ELR (cell line): ENCODE results near the gene CADPS.

Experiments
- DNase-seq: peaks from one replicate; pipeline ENCODE4 v3.0.0-alpha.2; 2015; ENCODE audit warnings: low read depth

The CADPS gene

GRCh38 chr3:62556121-62556815, 318.9 kb downstream of the CADPS start:
- DNase-seq, result no peak

GRCh38 chr3:62554264-62554799, 320.9 kb downstream of the CADPS start:
- peak; percentile 44 for DNase-seq

- peak; percentile 4 for DNase-seq
These were observed 321.4 kb downstream of the CADPS start for GRCh38 chr3:62553811-62554210.

DNA sequence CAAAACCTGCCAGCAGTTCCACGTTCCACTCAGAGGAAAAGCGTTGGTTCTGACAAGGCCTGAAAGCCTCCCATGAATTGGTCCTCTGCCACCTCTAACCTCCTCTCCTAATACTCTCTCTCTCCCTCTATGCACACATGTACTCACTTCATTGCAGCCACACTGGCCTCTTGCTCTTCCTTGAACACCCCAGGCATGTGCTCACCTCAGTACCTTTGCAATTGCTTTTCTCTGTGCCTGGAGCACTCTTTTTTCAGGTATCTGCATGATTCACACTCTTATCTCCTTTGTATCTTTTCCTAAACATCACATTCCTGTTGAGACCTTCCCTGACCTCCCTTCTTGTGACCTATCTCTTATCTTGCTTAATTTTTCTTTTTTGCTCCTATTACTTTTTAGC, 323.7 kb downstream of the CADPS start:
- no peak for DNase-seq

- DNase-seq, result peak; percentile 16
These were observed 324.8 kb downstream of the CADPS start for GRCh38 chr3:62550439-62550838.

DNA sequence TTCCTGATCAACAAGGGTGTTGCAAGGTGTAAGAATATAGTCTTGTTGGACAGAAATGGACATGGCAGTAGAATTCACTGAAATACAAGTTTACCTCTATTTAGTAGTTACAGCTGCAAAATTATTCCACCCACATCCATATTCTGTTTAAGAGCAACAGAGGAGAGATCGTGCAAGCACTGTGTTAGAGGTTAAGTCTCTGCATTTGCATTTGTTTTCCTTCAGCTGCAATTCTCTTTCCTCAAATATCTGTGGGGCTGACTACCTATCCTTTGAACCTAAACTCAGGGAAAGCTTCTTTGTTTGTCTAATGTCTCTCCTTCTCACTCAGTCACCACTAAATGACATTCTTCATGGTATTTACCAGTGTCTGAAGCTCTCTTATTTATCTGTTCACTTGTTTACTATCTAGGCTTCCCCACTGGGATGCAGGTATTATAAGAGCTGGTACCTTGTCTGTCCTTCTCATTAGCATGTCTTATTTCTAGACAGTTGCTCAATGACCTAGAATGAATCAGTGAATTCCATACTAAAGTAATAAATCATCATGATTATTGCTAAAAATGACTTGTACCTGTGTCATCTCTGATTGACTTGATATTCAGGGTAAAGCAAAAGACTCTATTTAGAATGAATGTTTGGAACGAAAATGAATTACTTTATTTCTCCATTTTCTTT, 326.5 kb downstream of the CADPS start:
- peak; percentile 17 for DNase-seq

- peak; percentile 23 for DNase-seq
These were observed 328.9 kb downstream of the CADPS start for GRCh38 chr3:62546266-62546665.

DNA sequence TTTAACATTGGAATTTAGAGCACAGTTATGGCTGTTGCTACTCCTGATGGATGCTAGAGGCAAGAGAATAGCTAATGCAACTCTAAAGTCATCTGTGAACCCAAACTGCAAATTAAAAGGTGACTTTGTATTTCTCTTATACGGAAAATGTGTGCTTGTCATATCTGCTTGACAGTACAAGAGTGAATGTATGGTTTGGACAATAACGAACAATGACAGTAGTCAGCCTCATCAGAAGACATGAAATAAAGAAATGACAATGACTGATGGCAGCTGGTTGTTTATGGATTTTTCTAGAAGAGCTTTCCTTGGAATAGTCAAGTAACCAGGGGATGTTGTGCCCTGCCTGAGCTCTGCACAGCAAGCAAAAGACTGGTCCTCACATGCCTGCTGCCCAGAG, 333.0 kb downstream of the CADPS start:
- no peak for DNase-seq

DNA sequence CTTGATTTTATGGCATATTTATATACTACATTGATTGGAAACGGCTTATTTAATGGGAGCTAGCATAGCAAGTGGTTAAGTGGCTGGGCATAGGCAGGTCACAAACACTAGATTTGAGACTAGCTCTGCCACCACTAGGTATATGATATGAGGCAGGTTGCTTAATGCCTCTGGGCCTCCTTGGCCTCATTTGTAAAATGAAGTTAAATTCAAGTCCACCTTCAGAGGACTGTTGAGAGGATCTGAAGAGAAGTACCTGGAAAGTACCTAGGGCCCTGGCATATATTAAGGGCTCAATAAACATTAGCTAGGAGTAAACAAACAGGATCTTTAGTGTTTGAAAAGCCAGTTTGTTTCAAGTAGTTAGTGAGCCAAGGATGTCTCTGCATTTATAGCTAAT, 335.5 kb downstream of the CADPS start:
- DNase-seq, result no peak

- DNase-seq, result no peak
These were observed 336.4 kb downstream of the CADPS start for GRCh38 chr3:62538691-62539356.

DNA sequence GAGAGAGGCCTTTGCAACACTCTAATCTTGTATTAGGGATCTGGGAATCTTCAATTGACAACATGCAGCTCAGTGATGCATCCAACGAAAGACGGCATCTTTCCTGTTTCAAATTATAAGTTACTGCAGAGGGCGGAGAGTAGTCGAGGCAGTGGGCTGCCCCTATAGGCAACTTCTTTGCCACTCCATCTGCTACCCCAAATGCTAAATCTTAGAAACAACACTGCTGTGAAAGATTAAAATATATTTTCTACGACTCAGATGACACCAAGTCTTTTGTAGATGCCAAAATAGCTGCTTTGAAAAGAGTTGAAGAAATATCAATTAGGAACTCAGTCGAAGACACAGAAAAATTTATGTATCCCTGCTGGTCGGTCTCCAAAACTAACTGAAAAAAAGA, 340.9 kb downstream of the CADPS start:
- DNase-seq, result no peak

DNA sequence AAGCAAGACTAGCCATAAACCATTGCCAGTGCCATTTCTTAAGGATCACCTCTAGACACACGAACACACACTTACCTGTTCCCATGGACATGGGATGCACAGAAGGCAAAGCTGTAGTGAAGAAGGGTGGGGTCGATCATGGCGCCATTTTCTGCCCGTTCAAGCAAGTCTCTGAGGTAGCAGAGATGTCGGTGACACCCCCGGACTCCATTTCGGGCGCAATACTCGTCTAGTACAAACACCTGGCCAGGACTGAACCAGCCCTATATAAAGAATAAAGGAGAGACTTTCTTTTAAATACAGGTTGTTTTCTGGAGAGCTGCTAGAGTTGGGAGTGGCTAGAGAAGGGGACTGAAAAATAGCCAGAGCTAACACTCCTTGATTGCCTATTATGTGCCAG, 342.4 kb downstream of the CADPS start:
- no peak for DNase-seq

- DNase-seq, result no peak
These were observed 343.2 kb downstream of the CADPS start for GRCh38 chr3:62531981-62532380.

GRCh38 chr3:62531493-62531892, 343.7 kb downstream of the CADPS start:
- DNase-seq, result no peak

- peak; percentile 45 for DNase-seq
These were observed 346.0 kb downstream of the CADPS start for GRCh38 chr3:62529230-62529629.

DNA sequence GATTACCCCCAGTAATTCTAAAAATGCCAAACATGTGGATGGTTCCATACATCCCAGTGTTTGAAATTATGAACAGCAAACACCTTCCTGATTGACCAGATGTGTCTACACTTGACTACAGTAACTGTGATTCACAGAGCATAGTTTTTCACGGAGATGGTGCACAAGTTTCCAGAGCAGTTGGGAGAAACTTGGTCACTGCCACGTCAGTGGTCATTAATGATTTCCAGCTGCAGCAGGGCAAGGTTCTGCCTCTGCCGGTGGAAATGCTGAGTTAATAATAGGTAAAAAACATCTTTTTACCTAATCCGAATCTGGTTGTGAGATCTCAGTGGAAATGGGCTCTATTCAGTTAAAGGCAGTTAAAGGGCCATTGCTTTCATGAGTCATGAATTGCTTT, 347.7 kb downstream of the CADPS start:
- DNase-seq, result no peak

DNA sequence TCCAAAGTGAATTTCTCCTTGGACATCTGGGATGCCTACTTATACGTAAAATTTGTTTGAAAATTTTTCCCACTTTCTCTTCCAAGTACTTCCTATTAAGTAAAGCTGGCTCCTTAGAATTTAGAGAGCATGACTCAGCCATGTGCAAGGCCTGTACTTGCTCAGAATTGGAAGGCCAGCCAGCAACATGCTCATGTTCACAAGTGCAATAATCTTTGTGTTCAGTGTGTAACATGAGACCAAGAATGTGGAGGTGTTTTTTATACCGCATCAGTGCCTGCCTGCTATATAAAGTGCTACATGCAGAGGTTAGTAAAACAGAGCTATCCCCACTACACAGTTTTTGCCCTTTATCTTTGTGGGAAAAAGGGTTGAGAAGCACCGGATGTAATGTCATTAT, 349.9 kb downstream of the CADPS start:
- no peak for DNase-seq

GRCh38 chr3:62523672-62524071, 351.5 kb downstream of the CADPS start:
- DNase-seq, result no peak

DNA sequence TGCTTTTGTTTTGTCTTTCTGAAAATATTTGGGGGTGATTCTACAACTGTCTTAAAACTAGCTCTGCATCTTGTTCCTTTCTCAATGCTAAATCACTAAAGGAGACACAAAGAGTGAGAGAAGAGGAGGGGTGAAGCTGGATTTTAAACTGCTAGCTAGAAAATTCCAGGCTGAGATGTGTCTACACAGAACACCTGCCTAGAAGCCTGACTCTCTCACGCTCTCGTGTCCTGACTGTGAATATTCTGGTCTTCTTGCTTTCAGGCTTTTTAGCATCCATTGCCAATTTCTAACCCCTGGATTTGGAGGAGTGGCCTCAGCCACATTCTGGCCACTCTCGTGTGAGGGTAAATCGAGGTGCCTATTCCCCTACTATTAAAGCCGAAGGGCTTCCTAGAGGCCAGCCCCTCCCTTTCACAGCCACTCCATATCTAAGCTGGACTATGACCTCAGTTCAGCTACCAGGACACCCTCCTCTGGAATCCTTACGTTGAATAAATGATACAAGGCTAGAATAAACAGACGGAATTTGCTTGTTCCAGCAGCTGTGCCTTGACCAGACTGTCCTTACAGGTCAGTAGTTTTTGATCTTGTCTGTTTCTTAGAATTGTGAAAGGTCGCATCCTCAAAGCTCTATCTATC, 353.6 kb downstream of the CADPS start:
- DNase-seq, result no peak

DNA sequence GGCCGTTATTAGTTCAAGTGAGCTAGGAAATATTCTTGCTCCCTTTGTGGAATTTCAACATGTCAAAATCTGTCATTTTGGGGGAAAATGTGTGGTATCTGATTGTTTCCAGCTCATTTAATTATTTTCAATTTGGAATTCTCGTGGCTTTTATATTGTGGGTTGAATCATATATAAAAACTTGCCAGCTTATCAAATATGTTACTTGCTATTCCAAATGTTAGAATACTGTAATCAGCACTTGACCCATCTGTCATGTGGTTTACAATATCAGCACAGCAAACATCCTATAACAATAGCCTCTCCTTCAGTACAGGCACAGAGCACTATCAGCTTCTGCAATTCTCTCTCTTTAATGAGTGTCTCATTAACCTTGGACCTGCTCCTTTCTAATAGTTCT, 371.7 kb downstream of the CADPS start:
- no peak for DNase-seq

GRCh38 chr3:62502315-62503300, 372.6 kb downstream of the CADPS start:
- no peak for DNase-seq
